Stimulated activated CD8-positive, alpha-beta memory T cell treated with anti-CD3 and anti-CD28 coated beads, Interleukin-12 subunit alpha, Interleukin-12 subunit beta, amount 100 ng/mL, for 4 hours (primary cell): ENCODE data around the gene ACTN1.

Experiments
- DNase-seq: peaks from one replicate; pipeline ENCODE4 v3.0.0-alpha.2; 2020; ENCODE audit warnings: low read depth

ACTN1 gene

DNA sequence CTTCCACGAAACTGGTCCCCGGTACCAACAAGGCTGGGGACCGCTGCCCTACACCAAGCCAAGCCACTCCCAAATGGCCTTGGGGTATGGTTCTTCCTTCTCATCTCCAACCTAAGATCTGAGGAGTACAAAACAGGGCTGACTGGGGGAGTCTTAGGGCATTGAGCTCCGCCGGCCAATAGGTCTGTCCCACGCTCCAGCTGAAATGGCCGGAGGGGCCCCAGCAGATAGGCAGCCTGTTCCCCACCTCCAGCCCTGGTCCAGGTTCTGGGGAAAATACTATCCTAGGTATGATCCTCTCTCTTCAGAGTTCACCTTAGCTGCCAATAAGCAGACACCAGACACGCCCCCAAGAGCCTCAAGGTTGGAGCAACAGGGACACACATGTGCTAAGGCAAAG is 90.2 kb downstream of the ACTN1 start:
- DNase-seq = no peak

DNA sequence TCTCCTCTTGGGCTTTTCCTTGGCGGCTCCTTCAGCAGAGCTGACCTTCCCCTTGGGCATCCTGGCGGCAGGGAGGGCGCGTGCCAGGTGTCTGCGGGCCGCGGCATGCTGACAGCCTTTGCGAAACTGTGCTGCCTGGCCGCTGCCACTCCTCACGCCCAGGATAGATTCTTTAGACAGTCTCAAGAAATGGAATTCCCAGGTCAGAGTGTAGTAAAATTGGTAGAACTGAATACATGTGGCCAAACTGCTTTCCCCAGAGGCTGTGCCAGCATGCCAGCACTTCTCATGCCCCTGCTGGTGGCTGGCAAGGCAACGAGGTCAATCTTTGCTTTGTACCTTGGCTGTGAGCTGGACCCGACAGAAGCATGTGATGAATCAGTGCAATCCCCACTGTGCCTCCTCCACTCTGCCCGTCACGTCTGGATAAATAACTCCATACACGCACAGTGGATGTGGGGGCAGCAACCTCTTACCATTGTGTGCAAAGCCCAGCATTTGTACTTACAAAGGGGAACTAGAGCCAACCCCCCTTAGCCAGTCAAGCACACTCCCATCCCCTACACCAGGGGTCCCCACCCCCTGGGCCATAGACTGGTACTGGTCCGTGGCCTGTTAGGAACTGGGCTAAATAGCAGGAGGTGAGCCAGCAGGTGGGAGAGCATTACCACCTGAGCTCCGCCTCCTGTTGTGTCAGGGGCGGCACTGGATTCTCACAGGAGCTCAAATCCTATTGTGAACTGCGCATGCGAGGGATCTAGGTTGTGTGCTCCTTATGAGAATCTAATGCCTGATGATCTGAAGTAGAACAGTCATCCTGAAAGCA is 90.9 kb downstream of the ACTN1 start:
- no peak for DNase-seq

DNA sequence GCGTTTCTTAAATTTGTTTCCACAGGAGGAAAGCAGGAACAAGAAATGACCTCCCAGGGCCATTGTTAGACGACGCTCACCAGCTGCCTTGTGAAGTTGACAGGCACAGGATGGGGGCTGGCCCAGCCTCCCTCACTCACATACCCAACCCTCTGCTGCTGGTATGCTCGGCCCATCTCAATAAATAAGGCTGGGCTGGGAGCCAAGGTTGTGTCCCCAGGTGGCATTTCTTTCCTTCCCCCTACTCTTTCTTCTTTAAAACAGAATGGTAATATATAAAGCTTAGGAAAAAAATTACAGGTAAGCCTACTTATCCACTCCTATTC is 93.0 kb downstream of the ACTN1 start:
- no peak for DNase-seq

DNA sequence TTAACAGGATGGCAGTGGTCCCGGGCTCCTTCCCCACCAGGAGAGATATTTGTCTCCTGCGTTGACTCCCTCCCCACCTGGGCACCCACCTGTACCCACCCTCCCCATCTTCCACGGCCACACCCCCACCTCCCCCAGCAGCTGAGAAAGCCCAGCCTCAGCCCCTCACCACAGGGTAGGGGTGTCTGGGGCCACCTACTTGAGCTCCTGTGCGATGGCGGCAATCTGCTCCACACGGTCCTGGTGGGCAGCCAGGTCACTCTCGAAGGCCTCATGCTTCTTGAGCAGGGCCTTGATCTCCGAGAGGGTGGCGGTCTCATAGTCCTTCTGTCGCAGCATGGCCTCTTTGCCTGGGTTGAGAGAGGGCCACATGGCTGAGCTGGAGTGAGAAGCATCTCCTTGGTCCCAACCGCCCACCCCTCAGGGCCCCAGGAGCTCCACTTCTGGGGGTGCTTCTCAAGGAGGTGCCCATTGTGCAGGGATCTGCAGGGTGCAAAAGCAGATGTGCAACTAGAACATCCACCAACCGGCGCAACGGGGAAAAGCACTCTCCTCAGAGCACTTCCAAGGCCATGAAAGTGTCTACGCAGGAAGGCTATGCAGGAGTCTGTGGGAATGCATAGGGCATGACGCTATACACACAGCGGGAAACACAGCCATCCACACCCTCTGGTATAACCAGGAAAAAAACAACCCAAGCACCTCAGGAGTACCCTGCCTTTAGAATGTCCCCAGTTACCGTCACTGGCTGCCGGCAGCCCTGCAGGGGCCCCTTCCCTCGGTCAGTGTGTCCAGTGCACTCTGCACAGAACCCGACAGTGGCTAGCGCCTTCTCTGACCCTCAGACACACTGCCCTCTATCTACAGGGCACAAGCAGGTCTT is 93.6 kb downstream of the ACTN1 start:
- no peak for DNase-seq

DNA sequence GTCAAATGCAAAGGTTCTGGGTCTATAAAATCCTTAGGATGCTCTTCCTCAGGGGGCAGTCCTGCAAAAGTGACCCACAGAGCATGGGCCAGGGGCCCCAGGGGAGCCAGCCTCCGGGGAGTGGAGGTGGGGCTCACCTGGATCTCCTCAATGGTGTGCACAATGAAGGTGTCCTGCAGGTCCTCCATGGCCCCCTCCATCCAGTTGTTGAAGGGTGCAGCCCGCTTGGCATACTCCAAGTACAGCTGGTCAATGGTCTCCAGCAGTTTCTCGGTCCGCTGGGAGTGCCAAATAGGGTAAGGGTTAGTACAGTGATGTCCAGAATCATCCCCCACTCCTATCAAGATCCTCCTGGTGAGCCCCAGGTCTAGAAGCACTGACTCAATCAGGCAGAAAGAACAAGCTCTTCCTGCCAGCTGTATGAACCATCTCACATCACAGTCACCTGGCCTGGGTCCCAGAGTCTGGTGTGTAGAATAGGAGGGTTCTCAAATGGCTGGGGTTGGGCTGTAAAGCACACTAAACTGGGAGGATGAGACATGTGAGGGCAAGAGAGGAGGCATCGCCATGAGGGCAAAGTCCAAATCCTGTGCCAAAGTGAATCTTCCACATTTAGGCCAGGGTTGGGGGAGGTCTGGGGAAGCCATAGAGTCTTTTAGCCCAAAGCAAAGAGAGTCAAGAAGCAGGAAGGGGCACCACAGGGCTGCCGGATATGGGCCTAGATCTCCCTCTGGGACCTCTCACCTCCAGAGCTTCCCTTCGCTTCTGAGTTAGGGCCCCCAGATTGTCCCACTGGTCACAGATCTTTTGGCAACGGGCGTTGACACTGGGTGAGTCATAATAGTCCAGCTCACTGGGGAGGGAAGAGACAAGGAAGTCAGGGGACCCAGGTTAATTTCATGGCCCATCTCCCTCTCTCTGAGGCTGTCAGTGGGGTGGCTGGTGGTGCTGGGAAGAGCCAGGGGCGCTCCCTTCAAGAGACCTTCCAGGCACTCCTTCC is 94.8 kb downstream of the ACTN1 start:
- DNase-seq = no peak

DNA sequence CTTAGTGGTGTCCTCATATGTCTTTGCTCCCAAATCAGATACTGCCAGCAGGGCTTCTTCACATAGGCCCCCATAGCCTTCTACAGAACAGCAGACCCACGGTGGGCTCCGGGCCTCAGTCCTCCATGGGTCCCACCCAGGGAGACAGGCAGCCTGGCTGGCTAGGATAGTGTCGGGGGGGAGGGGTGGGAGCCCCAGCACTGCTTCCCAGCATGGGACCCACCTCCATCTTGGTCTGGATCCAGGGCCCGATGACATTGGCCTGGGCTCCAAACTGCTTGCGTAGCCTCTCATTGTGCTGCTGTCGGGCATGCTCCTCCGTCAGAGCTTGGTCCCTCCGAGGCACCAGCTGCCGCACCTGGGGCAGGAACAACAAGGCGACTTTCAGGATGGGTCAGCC is 96.9 kb downstream of the ACTN1 start:
- no peak for DNase-seq

DNA sequence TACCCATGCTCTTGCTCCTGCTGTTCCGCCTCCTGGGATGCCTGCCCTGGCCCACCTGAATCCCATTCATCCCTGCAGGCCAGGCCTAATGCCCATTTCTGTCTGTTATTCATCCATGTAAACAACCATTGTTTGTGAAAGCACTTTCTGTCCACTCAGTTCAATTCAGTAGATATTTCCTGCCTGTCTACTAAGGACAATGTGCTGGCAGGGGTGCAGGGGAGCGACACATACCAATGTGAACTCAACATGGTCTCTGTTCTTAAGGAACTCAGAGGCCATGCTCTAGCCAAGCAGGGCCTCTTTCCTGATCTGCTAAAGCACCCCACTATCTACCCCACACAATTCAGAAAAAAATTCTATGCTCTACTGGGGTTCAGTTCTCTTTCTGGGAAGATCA is 97.7 kb downstream of the ACTN1 start:
- no peak for DNase-seq

DNA sequence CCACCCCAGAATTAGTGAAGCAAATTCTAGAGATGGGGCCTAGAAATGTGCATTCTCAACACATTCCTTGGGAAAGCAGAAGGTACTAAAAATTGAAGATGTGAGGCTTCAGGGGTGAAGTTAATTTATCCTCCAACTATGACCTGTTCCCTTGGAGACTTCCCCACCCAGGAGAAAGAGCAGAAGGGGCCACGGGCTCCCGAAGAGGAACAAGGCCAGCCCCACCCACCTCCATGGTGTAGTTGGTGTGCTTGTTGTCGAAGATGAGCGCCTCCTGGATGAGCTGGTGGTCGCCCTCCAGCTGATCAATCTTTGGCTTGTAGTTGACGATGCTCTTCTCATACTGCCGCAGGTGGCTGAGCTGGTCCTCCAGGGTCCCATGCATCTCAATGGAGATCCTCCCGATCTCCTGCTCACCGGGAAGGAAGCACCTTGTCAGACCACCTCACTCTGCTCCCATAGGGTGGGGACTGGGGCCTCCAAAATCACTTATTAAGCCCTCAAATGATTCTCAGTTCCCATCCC is 98.5 kb downstream of the ACTN1 start:
- no peak for DNase-seq

DNA sequence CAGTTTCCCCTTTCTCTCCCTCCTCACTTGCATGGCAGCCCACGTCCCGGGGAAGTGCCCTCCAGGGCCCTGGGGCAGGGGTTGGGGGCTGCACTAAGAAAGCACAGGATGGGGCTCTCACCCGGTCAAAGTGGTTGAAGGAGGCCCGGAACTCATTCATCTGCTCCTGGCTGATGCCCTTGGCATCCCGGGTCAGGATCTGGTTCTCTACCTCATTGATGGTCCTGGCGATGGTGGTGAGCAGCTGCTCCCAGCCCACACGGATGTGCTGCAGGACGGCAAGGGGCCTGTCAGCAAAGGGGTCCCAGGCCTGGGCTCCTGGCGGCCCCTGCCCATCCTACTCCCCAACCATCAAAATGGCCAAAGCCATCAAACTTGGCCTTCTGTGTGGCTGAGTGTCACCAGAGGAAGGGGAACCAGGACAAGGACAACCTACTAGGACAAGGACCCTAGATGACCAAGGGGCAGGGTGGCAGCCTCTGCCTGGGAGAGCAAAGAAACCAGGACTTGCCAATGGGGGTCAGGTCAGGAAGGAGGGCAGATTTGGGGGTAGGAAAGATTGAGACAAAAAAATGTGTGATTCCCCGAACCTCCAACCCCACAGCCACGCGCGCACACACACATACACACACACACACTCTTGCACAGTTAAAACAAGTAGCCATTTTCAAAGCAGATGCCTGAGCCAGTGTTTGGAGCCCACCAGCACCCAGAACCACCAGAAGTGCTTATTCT is 99.1 kb downstream of the ACTN1 start:
- DNase-seq = no peak

DNA sequence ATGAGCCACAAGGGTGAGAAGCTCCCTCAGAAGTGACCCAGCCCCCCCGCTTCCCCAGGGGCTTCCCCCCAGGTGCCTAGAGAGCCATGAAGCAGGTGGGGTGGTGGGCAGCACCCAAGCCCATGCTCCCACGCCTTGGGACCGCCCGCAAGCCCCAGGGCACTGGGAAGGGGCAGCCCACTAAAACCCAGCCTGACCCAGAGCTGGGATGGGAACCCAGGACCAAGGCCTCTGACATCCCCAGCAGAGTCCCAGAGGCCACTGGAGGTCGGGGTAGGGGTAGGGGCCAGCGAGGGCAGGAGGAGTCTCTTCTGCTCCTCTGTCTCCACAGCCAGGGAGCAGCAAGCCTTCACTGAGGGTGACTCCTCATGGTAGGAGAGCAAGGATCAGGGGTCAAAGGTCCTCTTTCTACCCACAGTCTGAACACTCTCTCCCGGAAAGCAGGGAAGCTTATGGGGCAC is 99.8 kb downstream of the ACTN1 start:
- no peak for DNase-seq

DNA sequence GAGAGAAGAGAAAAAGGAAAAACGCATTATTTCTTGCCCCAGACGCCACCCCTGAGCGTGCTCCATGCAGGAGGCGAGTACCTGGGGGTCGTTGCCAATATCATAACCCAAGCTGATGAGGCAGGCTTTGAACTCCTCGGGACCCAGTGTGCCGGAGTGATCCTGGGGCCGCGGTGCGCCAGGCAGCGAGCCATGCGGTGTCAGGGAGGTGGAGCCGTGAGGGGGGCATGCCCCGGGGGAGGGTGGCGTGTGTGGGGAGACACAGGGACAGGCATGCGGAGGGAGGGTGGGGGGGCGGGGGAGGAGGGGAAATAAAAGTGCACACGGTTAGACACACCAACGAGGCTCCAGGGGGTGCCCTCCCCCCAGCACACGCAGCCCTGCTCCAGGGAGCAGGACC is 100.2 kb downstream of the ACTN1 start:
- no peak for DNase-seq

DNA sequence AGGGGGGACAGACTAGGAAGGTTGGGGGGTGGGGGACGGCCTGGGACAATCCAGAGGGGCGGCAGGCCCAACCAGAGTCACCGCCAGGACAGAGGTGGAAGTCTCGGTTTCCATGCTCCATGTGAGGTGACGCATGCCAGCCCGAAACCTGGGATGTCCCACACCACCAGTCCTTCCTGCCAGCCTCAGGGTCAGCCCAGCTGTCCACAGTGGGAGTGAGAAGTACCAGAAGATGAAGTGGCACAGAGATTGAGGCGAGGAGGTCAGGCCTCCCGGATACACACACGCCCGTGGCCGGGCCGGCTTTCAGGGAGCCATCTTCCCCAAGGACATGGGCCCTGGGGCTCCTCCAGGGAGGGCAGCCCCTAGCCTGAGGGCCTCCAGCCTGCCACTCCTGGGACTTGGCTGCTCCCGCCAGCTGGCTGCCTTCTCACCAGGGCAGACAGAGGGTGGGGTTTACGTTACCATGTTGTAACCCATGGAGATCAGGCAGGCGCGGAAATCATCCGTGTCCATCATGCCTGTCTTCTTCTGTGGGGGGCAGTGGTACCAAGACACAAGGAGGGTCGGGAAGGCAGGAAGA is 101.0 kb downstream of the ACTN1 start:
- DNase-seq = no peak

DNA sequence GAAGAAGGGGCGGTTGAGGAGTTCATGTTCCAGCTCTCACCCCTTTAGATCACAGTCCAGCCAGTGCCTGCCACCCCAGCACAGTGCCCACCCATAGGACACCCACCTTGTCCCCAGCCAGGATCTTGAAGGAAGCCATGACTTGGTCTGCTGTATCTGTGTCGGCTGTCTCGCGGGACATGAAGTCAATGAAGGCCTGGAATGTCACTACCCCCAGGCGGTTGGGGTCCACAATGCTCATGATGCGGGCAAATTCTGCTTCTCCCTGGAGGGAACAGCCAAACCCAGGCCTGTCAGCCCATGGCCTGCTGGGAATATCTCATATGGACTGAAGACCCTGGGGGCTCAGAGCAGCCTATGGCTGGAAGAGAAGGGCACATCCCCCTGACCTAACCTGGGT is 102.1 kb downstream of the ACTN1 start:
- no peak for DNase-seq

DNA sequence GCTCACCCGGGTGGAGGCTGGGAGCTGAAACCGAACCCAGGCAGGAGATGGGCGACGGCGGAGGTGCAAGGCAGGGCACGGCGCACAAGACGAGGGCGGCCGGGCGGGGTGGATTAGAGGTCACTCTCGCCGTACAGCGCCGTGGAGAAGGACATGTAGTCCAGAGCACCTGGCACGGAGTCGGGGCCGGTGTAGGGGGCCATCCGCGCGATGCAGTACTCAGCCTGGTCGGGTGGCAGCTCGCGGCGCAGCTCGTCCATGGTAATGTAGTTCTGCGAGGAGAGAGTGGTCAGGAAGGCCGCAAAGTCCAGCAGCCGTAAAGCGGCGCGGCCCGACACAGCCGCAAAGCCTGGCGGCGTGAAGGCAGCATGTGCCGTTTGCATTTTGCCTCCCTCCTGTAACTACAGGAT is 104.4 kb downstream of the ACTN1 start:
- no peak for DNase-seq

DNA sequence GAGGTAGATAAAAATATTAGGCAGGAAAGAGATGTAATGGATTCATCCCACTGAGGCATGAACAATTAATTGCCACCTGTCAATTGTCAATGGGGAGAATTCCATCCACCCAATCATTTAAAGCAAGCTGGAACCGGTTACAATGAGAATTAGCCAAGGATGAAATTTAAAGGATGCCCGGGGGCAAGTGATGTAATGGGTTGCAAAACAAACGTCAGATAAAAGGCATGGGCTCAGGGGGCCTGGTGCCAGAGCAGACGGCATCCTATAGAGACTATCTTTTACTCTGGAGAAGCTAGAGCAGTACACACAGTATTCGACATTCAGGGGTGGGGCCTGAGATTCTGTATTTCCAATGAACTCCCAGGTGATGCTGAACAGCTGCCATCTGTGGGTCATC is 105.7 kb downstream of the ACTN1 start:
- DNase-seq = no peak

DNA sequence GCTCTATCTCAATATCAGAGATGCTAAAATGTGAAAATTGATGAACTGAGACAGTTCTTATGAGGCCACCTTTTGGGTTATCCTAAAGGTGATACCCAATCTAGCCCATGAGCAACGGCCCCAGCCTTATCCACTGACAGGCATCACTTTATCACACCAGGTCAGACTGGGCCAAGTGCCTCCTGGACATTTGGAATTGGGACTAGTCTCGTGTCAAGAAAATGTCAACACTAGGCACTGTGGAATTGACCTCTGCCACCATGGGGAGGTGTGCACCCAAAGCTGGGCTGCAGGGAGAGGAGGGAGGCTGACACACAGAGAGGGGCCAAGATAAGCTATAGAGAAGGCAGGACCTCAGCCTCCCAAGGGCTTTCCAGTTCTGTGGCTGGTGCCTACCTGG is 107.7 kb downstream of the ACTN1 start:
- DNase-seq = no peak

DNA sequence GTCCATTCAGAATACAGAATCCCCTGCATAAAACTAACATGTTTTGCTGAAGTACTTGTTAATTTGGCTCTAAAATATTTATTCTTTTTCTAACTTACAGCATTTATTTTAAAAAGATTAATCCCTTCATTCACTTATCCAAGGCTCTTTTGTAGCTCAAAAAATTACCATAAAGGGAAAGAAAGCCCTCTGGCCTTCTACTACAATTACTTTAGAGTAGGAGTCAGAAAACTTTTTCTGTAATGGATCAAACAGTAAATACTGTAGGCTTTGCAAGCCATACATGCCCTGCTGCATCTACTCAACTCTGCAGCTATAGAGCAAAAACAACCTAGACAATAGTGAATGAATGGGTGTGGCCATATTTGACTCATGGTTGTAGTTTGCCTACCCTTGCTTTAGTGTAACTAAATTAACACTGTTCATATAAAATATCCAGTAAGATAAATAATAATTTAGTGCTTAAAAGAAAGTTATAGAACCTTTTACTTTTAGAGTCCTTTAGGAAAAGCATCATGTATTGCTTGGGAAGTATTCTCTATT is 112.0 kb downstream of the ACTN1 start:
- DNase-seq = no peak

DNA sequence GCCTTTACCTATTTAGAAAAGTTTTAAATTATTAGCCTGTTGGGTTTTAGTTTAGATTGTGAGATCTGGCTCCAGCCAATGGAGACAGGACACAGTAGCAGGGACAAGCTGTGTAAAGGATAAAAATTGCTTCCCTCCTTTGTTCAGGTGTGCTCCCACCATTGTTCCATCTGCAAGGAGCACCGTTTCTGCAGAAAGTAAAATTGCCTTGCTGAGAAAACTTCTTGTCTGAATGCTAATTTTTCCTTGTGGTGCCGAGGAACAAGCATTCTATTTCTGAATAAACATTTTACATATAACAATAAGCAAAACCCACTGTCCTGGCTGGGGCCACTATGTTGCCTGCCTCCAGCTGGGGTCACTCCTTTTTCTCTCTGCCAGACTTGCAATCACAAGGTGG is 113.6 kb downstream of the ACTN1 start:
- DNase-seq = no peak

DNA sequence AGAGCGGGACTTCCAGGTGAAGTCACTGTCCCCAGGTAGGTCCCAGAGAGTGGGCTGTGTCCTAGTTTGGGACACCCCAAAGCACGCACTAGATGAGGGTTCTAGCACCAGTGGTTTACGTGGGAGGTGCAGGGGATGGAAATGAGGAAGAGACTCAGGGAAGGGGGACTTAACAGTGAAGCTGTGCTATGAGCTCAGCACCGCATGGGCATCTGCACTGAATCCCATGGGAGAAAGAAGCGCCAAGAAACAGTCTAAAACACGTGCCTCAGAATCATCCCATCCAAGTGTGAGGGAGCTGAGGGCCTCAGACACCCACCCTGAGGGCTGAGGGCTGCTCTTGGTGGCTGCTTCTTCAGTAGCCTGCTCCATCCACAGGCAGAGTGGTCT is 114.7 kb downstream of the ACTN1 start:
- DNase-seq = no peak

DNA sequence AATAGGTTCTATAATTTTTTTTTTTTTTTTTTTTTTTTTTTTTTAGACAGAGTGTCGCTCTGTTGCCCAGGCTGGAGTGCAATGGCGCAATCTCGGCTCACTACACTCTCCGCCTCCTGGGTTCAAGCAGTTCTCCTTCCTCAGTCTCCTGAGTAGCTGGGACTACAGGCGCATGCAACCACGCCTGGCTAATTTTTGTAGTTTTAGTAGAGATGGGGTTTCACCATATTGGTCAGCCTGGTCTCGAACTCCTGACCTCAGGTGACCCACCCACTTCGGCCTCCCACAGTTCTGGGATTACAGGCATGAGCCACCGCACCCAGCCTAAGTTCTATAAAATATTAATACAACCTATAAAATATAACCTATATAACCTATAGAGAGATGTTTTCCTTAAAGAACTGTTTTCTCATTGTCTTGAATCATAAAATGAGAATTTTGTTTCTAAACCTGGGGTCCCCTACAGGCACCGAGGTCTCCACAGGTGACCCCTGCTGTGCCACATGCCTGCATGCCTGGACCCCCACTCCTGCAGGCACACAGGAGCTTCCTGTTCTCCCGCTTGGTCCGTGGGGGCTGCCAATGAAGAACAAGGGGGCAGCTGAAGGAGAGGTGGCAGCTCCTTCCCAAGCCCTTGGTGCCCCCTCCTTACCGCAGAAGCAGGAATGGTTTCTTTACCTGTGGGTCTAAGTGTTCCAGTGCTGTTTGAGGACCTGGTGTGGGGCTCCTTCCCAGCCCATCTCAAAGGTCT is 115.3 kb downstream of the ACTN1 start:
- DNase-seq = no peak
